ENCODE results near the gene H3-3A. TPM values are rescaled to one million over a fixed set of nuclear protein-coding genes. Genes with fewer than 3 reads are reported as not detected.
"Not testable (repeated sequence)": the region's sequence is repeated elsewhere in the genome, so short reads cannot be mapped to it uniquely, and the experiment has no call there.

The H3-3A gene
- total RNA-seq, 1 donor from 2014 or later = 348 TPM

DNA sequence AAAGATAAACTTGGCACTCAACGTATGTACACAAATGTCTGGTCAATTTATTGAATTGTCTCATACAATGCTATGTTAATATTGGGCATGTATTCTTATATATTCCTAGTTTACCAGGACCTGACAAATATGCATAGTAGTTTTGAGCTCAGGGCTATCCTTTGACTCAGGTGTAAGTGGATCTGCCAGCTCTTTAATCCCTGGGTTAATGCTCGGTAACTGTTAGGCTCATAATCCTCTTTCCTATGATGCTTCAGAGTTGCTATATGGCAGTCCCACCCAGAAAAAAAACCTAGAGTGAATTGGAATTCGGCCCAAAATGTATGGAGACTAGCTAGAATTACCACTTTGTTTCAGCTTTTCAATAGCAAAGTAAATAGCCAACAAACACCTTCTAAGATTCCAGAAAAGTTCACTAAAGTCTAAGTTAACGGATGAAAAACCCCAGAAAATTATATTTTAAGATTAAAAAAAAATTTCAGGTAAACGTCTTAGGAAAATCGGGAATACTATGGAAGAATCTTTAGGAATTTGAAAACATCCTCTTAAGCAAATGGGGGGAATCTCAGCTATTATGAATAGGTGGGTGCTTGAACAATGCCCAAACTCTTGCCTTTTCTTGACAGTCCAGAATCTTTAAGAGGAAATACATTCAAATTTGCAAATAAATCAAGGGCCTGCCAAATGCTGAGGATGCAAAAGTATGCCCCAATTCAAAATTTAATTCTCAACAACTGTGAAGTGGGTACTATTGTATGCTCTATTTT lies 10.9 kb downstream of the H3-3A start:
- ATAC-seq (no peak), DNase-seq (ENCODE audit: missing footprints) (no peak)
- intact Hi-C loops (cut with DNase I) = no loop called here

DNA sequence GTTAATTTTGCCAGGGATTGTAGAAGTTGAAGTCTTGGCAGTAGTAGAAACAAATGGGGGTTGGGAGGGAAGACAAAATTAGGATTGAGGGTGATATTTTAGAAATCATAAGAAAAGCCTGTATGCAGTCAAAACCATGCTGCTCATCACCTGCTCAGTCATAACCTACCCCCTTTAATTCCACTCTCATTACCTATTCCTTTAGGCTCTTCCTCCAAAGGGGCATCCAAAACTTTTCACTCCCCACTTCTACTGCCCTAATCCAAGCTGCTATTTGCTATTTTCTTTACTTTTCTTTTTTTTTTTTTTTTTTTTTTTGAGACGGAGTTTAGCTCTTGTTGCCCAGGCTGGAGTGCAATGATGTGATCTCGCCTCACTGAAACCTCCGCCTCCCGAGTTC lies 11.5 kb downstream of the H3-3A start:
- DNase-seq (ENCODE audit: missing footprints) (no peak), ATAC-seq (no peak)
- intact Hi-C loops (cut with DNase I) = no loop called here

DNA sequence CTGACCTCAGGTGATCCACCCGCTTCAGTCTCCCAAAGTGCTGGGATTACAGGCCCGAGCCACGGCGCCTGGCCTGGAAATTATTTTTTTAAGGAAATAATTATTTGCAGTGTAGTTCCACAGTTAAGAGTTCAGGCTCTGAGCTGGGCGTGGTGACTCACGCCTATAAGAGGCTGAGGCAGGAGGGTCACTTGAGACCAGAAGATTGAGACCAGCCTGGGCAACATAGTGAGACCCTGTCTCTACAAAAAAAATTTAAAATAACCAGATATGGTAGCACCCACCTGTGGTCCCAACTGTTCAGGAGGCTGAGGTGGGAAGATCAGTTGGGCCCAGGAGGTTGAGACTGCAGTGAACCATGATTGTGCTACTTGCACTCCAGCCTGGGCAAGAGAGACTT lies 13.9 kb downstream of the H3-3A start:
- ATAC-seq (no peak), DNase-seq (ENCODE audit: missing footprints) (no peak)
- intact Hi-C loops (cut with DNase I) = no loop called here

DNA sequence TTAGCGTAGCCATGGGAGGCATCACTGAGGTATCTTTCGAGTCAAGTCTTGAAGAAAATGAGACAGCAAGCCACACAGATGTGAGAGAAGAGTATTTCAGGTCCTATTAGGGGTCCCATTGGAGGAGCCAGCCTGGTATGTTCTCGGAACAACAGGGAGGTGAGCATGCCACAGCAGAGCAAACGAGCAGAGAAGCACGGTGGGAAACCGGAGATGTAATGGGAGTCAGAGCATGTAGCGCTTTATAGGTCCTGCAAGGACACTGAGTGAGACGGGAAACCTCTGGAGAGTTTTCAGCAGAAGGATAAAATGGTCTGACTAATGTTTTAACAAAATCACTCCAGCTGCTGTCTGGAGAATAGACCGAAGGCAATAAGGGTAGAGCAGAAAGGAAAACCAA lies 15.9 kb downstream of the H3-3A start:
- DNase-seq (ENCODE audit: missing footprints) (no peak), ATAC-seq (no peak)
- intact Hi-C loops (cut with DNase I) = no loop called here

DNA sequence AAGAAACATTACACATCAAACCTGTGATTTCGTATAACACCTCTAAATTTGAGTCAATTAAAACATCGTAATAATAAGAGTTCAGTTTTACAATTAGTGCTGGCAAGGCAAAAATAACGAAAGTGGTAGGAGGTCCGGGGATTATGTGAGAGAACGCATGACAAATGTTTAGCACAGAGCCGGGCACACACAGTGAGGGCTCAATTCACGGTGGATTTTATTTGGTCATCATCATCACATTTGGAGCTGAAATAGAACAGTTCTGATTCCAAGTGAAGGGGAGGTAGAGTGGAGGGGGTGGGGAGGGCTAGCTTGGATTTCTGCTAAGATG lies 20.0 kb downstream of the H3-3A start:
- DNase-seq (ENCODE audit: missing footprints) (no peak), ATAC-seq (no peak)
- intact Hi-C loops (cut with DNase I) = no loop called here

DNA sequence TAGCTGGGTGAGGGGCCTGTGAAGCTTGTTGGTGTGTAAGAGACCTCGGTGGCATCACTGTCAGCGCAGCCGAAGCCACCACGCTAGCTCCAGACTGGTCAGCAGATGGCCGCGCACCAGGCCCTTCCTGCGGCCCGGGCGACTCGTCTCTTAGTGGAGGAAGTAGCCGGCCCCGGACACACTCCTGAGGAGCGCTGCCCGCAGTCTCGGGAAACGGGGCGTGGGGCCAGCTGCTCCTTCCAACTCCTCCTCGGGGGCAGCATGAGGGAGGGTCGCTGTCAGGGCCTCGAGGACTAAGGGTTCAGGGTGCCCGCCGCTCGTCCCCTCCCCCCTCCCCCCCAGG lies 20.4 kb downstream of the H3-3A start:
- DNase-seq (ENCODE audit: missing footprints) (peak; percentile 88), ATAC-seq (peak; percentile 77)
- intact Hi-C loops (cut with DNase I) = no loop called here

DNA sequence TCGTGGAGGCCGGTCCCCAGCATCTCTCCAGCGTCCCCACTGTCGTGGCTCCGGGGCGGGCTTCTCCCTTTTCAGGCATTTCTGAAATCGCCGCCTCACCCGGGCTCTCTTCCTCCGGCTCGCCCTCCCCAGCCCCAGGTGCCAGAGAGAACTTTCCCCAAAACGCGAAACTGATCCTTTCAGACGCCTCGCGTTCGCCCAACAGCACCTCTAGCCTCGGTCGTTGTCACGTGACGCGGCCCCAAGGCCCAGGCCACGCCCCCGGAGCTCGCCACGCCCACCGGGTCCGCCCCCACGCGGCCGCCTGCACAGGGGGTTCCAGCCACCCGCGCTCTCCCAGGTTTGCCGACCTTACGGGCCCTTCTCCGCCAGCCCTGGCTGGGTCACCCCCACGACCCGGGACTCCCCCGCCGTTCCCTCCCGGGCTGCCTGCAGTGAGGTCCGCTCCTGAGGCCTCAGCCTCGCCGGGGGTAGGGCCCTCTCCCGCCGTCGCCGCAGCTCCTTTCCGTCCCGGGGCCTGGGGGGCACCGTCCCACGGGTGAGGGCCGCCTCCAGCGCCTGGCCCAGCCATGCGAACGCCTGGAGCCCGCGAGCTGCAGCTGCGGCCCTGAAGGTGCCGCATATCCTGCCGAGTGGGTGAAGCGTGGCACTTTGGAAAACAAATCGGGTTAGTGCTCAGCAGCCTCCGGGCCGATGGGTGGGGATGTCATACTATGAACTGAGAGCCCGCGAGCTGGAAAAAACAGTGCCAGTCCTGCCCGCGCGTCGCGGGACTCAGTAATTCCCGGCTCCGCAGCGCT lies 21.0 kb downstream of the H3-3A start:
- peak; percentile 97 for ATAC-seq
- peak; percentile 96 for DNase-seq (ENCODE audit: missing footprints)
- intact Hi-C loops (cut with DNase I) = no loop called here

DNA sequence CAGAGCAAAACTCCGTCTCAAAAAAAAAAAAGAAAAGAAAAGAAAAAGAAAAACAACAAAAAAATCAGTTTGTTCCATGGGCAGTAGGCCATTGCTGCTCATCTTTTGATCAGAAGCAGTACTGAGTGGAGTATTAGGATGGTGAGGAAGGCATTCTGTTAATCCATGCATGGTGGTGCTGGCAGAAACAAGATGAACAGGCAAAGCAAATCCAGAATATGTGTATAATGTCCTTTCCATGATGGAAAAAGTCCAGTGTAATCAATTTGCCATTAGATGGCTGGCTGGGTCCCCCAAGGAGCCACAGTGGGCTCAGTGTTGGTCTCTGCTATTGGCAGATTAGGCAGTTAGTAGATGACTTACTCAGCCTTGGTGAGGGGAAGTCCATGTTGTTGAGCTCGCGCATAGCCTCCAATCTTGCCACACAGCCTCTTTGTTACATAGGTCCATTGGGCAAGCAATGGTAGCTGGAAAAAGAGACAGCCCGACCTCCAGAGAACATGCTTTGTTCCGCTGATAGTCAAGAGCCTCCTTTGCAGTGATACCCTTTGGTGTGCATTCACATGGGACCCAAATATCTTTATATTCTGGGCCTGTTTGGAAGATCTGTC lies 23.3 kb downstream of the H3-3A start:
- DNase-seq (ENCODE audit: missing footprints) = no peak
- intact Hi-C loops (cut with DNase I) = no loop called here
- no peak for ATAC-seq

DNA sequence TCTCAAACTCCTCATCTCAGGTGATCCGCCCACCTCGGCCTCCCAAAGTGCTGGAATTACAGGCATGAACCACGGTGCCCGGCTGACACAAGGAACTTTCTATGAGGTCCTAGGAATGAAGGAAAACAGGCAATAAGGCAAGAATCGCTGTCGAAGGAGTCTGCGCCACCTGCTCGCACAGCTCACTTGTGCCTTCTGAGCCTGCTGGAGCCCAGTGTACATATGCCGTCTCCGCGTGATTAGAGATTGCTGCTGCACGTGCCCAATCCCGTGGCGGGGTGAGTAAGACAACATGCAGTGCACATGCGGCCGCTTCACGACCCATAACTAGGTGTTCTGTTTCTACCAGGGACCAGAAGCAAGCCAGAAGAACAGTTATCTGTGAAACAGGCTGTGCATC lies 24.3 kb downstream of the H3-3A start:
- ATAC-seq (no peak), DNase-seq (ENCODE audit: missing footprints) (no peak)
- intact Hi-C loops (cut with DNase I) = no loop called here

DNA sequence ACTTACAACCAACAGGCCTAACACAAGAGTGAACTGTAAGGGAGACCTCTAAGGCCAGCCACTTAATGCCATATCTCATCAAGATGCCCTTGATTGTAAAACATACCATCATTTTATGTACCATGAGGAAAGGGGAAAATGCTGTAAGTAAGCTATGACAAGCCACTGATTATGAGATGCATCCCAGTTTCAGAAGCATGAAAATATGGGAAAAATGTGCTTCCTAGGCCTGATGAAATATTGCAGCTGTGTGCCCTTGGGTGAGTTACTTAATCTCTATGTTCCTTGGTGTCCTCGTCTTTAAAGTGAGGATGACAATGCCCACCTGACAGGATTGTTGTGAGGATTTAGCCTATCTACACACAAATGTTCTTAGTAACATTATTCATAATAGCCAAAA lies 28.9 kb downstream of the H3-3A start:
- ATAC-seq = no peak
- DNase-seq (ENCODE audit: missing footprints) = no peak
- intact Hi-C loops (cut with DNase I) = no loop called here

DNA sequence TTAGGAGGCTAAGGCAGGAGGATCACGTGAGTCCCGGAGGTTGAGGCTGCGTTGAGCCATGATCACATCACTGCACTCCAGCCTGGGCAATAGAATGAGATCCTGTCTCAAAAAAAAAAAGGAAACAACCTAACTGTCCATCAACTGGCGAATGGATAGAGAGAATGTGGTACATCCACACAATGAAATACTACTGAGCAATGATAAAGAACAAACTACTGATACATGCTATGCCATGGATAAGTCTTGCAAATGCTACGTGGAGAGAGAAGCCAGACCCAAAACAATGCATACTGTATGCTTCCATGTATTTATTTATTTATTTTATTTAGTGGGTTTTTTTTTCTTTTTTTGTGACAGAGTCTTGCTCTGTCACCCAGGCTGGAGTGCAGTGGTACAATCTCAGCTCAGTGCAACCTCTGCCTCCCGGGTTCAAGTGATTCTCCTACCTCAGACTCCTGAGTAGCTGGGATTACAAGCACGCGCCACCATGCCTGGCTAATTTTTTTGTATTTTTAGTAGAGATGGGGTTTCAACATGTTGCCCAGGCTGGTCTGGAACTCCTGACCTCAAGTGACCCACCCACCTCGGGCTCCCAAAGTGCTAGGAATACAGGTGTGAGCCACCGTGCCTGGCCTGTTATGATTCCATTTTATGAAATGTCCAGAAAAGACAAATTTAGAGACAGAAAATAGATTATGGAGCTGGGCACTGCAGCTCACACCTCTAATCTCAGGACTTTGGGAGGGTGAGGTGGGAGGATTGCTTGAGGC lies 29.7 kb downstream of the H3-3A start:
- intact Hi-C loops (cut with DNase I); DNase-seq (ENCODE audit: missing footprints); ATAC-seq: not testable (repeated sequence)

DNA sequence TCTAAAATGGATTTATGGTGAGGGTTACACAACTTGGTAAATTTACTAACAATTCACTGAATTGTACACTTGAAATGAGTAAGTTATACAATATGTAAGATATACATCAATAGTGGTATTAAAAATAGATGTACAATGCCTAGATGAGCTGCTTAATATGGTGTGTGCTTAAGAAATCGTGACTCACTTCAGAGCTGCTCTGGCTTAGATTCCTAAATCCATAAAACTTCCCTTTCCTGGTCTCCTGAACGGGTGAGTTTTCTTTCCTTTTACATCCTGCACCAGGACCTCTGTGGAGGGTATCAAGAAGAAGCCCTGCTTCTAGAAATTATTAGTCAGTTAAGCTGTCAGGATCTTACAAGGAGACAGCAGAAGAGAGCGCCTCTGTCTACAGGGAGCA lies 30.4 kb downstream of the H3-3A start:
- ATAC-seq (no peak), DNase-seq (ENCODE audit: missing footprints) (no peak)
- intact Hi-C loops (cut with DNase I) = no loop called here

DNA sequence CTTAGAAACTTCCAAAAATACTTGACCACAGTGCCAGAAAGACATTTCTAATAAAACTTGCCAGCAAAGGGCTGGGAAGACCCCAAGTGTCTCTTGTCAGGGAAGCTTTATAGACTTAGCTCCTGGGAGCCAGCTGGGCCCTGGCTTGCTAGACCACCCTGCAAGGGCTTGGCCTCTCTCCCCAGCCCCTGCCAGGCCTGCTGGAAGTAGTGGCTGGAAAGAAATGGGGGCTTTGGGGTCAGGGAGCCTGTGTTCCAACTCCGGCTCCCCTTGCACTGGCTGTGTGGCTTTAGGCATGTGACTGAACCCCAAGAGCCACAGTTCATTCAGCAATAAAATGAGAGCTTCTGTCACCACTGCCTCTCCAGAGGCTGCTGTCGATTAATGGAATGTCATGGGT lies 31.1 kb downstream of the H3-3A start:
- no peak for ATAC-seq
- intact Hi-C loops (cut with DNase I) = no loop called here
- DNase-seq (ENCODE audit: missing footprints) = no peak

DNA sequence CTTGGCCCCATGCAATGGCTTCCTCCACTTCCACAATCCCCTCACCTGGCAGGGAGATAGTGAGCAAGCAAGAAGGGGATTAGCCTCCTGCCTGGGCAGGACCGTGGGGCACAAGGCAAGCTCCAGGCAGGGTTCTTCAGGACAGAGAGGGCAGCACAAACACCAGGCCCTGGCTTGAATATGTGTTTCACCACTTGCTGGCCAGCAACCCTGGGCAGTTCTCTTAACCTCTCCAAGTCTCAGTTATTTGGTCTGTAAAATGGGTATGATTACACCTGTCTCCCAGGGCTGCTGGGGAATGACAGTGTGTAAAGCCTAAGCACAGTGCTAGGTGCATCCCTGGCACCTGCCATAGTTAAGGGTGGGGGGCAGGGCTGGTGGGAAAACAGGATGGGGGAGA lies 31.9 kb downstream of the H3-3A start:
- ATAC-seq (no peak), DNase-seq (ENCODE audit: missing footprints) (no peak)
- intact Hi-C loops (cut with DNase I) = no loop called here

DNA sequence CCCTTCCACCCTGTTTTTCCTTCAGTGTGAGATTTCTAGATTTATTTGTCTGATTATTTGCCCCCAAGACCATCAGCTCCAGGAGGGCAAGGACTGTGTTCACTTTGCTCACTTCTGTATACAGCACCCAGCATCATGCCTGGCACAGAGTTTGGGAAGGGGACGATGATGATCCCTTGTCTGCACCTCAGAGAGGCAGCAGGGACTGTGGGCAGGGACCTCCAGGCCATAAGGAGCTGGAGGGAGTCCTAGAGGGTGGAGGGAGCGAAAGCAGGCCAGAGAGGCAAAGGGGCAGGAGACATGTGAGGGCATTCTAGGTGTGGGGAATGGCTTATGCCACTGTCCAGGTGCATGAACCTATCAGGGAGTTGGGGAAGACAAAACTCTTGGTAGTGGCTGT lies 32.8 kb downstream of the H3-3A start:
- no peak for DNase-seq (ENCODE audit: missing footprints)
- ATAC-seq = no peak
- intact Hi-C loops (cut with DNase I) = no loop called here

DNA sequence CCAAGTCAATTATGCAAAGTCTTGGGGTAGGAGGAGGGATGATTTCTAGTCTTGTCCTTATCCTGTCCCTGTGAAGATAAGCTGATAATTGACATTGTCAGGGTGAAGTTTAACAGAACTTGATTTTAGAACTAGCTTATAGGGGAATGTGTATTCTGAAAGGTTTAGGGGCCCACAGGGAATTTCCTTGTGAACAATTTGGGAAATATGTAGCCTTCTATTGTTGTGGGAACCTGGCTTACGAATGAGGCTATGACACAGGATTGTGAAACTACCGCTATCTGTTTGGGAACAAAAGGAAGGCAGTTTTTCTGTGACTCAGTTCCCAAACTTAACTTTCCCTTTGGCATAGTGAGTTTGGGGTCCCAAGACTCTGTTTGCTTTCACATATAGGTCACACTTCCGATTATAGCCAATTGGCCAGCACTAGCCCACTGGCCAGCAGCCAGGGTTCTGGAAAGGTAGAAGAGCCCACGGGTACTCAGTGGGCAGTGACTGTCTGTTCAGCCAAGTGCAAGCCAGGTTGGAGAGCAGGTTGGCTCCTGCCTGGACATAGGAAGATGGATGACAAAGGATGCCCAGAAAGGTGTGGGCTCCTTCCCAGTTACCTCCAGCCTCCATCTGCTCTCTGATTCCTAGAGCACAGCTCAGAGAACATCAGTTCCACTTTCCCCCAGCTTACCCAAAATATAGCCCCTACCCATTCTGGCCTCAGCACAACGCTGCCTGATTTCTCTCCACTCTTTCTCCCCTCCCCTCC lies 35.5 kb downstream of the H3-3A start:
- ATAC-seq (no peak), DNase-seq (ENCODE audit: missing footprints) (no peak)
- intact Hi-C loops (cut with DNase I) = no loop called here

DNA sequence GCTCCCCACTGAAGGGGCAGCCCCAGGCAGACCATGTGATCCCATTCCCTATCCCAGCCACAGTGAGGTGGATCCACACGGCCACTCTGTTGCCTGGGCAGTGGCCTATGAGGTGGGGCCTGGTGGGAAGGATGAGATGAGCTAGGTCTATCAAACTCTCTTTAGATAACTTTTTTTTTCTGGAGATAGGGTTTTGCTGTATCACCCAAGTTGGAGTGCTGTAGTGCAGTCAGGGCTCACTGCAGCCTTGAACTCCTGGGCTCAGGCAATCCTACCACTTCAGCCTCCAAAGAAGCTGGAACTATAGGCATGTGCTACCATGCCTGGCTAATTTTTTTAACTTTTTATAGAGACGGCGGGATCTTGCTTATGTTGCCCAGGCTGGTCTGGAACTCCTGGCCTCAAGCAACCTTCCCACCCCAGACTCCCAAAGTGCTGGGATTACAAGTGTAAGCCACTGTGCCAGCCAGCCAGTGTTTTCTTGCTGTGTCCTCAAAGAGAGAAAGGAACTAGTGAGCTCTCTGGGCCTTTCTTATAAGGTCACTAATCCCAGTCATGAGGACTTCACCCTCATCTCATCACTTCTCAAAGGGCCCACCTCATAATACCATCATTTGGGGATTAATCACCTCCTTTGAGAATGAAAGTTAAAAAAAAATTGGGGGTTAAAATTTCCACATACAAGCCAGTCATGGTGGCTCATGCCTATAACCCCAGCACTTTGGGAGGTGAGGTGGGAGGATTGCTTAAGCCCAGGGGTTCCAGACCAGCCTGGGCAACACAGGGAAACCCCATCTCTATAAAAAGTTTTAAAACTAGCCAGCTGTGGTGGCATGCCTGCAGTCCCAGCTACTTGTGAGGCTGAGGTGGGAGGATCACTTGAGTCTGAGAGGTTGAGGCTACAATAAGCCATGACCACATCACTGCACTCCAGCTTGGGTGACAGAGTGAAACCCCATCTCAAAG lies 36.6 kb downstream of the H3-3A start:
- ATAC-seq (no peak), DNase-seq (ENCODE audit: missing footprints) (no peak)
- intact Hi-C loops (cut with DNase I) = no loop called here
